ENCODE measurements around the gene ABHD12. TPM values are rescaled to one million over a fixed set of nuclear protein-coding genes. Genes with fewer than 3 reads are reported as not detected.
"Not testable (repeated sequence)": the region's sequence is repeated elsewhere in the genome, so short reads cannot be mapped to it uniquely, and the experiment has no call there.

ABHD12 gene
- total RNA-seq, 2 donors from 2014 or later = 54.2 to 60.6 TPM

DNA sequence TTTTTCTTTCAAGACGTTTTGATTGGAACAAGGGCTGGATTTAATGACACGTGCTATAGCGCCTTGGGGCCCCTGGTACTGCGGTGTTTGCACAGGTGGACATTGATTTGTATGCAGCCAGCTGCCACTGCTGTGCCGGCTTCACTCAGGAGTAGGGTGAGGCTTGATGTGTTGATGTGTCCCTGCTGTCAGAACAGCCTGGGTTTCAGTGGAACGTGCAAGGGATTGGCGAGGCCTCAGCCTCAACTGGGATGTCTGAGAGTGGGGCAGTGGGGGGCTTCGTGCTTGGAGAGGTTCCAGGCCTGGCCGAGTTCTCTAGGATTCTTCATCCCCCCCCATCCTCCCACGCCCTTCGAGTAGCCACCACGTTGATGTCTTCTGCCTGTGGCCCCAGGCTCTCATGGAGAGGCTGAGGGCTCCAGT is 119.8 kb downstream of the ABHD12 start:
- H3K9ac ChIP-seq (ENCODE audit: low read depth in 2 of 2, low read length in 2 of 2) = no peak overlapping the region
- intact Hi-C loops (cut with DNase I) = loop anchor here (10.0 kb wide), 1 partner anchor 276 kb away; the partner anchor contains the start of gene APMAP
- no peak for TF ChIP-seq CTCF (IDR thresholded peaks at IDR 0.05)
- peaks cover 20% of the 10 kb centered on the region for H3K36me3 ChIP-seq
- H3K9me3 ChIP-seq = no peaks in the 10 kb centered on the region
- peak; percentile 15 for DNase-seq
- H3K4me3 ChIP-seq = no peak overlapping the region
- H3K27me3 ChIP-seq = no peaks in the 10 kb centered on the region
- no peak overlapping the region for H3K27ac ChIP-seq
- H3K4me1 ChIP-seq = no peaks in the 10 kb centered on the region

- H3K9ac ChIP-seq (ENCODE audit: low read depth in 2 of 2, low read length in 2 of 2) = no peak overlapping the region
- no peak for TF ChIP-seq CTCF (IDR thresholded peaks at IDR 0.05)
- intact Hi-C loops (cut with DNase I) = loop anchor here (10.0 kb wide), 1 partner anchor 275 kb away; the partner anchor contains the start of gene APMAP
- H3K9me3 ChIP-seq = no peaks in the 10 kb centered on the region
- no peaks in the 10 kb centered on the region for H3K4me1 ChIP-seq
- no peak for DNase-seq
- H3K4me3 ChIP-seq = no peak overlapping the region
- H3K27ac ChIP-seq = no peak overlapping the region
- no peaks in the 10 kb centered on the region for H3K27me3 ChIP-seq
- H3K36me3 ChIP-seq = peaks cover 12% of the 10 kb centered on the region
Measured at GRCh38 chr20:25269833-25270170, 120.8 kb downstream of the ABHD12 start.

- peaks cover 6% of the 10 kb centered on the region for H3K36me3 ChIP-seq
- H3K4me3 ChIP-seq = no peak overlapping the region
- H3K9me3 ChIP-seq = no peaks in the 10 kb centered on the region
- intact Hi-C loops (cut with DNase I) = no loop called here
- H3K4me1 ChIP-seq = no peaks in the 10 kb centered on the region
- no peak overlapping the region for H3K27ac ChIP-seq
- DNase-seq = peak; percentile 11
- H3K9ac ChIP-seq (ENCODE audit: low read depth in 2 of 2, low read length in 2 of 2) = no peak overlapping the region
- H3K27me3 ChIP-seq = no peaks in the 10 kb centered on the region
- TF ChIP-seq CTCF (IDR thresholded peaks at IDR 0.05) = no peak
Measured at GRCh38 chr20:25269057-25269832, 121.4 kb downstream of the ABHD12 start.

GRCh38 chr20:25260770-25261437 is 129.7 kb downstream of the ABHD12 start:
- H3K4me1 ChIP-seq; H3K36me3 ChIP-seq; H3K9ac ChIP-seq (ENCODE audit: low read depth in 2 of 2, low read length in 2 of 2); H3K9me3 ChIP-seq; intact Hi-C loops (cut with DNase I); H3K27ac ChIP-seq; H3K27me3 ChIP-seq; H3K4me3 ChIP-seq: not testable (repeated sequence)
- peak; percentile 17 for DNase-seq

GRCh38 chr20:25259788-25260254 is 130.8 kb downstream of the ABHD12 start:
- Histone ChIP-seq H3K9me3 (no peaks in the 10 kb centered on the region), H3K27me3 (no peaks in the 10 kb centered on the region), H3K27ac (no peak overlapping the region), H3K36me3 (no peaks in the 10 kb centered on the region), H3K4me1 (peaks cover under 1% of the 10 kb centered on the region), H3K4me3 (no peak overlapping the region), H3K9ac (ENCODE audit: low read depth in 2 of 2, low read length in 2 of 2) (peak overlapping the region in 1 of 2 donors; percentile 47)
- intact Hi-C loops (cut with DNase I) = no loop called here
- TF ChIP-seq CTCF (IDR thresholded peaks at IDR 0.05) = no peak
- DNase-seq = peak; percentile 26

GRCh38 chr20:25259358-25259757 is 131.3 kb downstream of the ABHD12 start:
- Histone ChIP-seq H3K4me3 (no peak overlapping the region), H3K4me1 (peaks cover 5% of the 10 kb centered on the region), H3K36me3 (no peaks in the 10 kb centered on the region), H3K27me3 (no peaks in the 10 kb centered on the region), H3K9ac (ENCODE audit: low read depth in 2 of 2, low read length in 2 of 2) (peak overlapping the region in 1 of 2 donors; percentile 47), H3K27ac (no peak overlapping the region), H3K9me3 (no peaks in the 10 kb centered on the region)
- intact Hi-C loops (cut with DNase I) = no loop called here
- peak; percentile 16 for DNase-seq
- no peak for TF ChIP-seq CTCF (IDR thresholded peaks at IDR 0.05)
